PFSK-1 (cell line): ENCODE measurements around the gene BCAS3.

Source experiments
- POLR2AphosphoS5 ChIP-seq: IDR thresholded peaks from 2 replicates; pipeline ENCODE4 v1.6.1; 2012; ENCODE audit warnings: low read depth, mild to moderate bottlenecking, control low read depth, low read length, moderate library complexity
- SIN3A ChIP-seq: IDR thresholded peaks from 2 replicates; pipeline ENCODE4 v1.6.1; 2012; ENCODE audit warnings: mild to moderate bottlenecking, low read length, moderate library complexity, borderline replicate concordance; ENCODE audit not compliant: insufficient read depth
- TF ChIP-seq, protein P1 (sequence below), 2 experiments: IDR thresholded peaks; 2 replicates each; pipeline versions ENCODE4 v1.6.1 to v1.8.0; 2011 to 2012; ENCODE audit warnings: low read depth in 2 of 2, low read length in 2 of 2, control low read depth in 1 of 2, inconsistent platforms in 1 of 2, mild to moderate bottlenecking in 1 of 2, moderate library complexity in 1 of 2; ENCODE audit not compliant: insufficient read depth in 1 of 2

DNA sequence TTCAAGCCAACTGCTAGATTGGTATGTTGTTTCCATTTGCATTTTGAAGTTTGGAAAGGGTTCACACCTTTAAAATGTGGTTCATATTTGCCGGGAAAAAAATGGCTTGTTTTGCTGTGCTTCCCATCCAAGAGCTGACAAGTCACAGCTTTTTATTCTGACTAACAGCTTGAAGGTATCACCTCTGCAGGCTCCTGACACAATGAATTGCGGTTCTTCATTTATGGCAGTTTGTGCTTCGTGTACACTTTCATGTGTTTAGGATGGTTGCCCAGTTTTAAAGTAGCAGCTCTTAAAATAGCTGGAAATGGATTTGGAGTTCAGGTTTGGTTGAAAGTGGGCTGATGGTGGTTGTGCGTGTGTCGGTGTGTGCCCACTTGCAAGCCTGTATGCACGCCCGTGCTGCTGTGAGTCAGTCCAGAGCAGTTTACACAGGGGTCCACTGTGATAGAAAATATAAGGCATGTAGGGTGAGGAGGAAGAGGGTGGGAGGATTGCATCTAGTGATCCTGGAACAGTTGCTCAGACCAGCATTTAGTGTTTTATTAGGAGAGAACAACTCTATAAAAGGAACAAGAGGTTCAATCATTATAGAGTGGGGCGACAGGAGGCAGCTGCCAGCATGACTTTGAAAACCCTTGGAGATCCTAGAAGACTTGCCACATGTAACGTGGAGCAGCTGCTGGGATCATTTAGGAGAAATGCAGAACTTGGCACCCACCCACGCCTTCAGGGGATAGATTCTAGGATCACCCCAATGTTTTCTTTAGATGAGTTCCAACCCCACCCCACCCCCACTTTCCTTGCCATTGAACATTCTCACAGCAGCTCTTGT is 614.0 kb downstream of the BCAS3 start:
- TF ChIP-seq SIN3A (no peak), POLR2AphosphoS5 (no peak)
- TF ChIP-seq, protein P1, sequence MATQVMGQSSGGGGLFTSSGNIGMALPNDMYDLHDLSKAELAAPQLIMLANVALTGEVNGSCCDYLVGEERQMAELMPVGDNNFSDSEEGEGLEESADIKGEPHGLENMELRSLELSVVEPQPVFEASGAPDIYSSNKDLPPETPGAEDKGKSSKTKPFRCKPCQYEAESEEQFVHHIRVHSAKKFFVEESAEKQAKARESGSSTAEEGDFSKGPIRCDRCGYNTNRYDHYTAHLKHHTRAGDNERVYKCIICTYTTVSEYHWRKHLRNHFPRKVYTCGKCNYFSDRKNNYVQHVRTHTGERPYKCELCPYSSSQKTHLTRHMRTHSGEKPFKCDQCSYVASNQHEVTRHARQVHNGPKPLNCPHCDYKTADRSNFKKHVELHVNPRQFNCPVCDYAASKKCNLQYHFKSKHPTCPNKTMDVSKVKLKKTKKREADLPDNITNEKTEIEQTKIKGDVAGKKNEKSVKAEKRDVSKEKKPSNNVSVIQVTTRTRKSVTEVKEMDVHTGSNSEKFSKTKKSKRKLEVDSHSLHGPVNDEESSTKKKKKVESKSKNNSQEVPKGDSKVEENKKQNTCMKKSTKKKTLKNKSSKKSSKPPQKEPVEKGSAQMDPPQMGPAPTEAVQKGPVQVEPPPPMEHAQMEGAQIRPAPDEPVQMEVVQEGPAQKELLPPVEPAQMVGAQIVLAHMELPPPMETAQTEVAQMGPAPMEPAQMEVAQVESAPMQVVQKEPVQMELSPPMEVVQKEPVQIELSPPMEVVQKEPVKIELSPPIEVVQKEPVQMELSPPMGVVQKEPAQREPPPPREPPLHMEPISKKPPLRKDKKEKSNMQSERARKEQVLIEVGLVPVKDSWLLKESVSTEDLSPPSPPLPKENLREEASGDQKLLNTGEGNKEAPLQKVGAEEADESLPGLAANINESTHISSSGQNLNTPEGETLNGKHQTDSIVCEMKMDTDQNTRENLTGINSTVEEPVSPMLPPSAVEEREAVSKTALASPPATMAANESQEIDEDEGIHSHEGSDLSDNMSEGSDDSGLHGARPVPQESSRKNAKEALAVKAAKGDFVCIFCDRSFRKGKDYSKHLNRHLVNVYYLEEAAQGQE (IDR thresholded peaks at IDR 0.05; ENCODE audit: insufficient read depth in 1 of 2, low read depth in 2 of 2, low read length in 2 of 2): no peak
